GM23248 (cell line): Measurements from ENCODE around the gene GP9.

Source experiments
- EZH2 ChIP-seq: fragments of 200-600 bp; sonication (generic); IDR thresholded peaks from 2 replicates; pipeline ENCODE4 v1.6.1; 2018; ENCODE audit warnings: antibody characterized with exemption, mild to moderate bottlenecking; ENCODE audit not compliant: insufficient read depth, poor library complexity, severe bottlenecking
- EZH2phosphoT487 ChIP-seq: fragments of 200-600 bp; sonication (generic); IDR thresholded peaks from 2 replicates; pipeline ENCODE4 v1.6.1; 2018; ENCODE audit warnings: antibody characterized with exemption, moderate library complexity, mild to moderate bottlenecking, low read depth; ENCODE audit not compliant: insufficient read depth

GRCh38 chr3:129016356-129016719, 44.2 kb upstream of the GP9 start:
- TF ChIP-seq EZH2phosphoT487 (no peak), EZH2 (no peak)
